OCI-LY3 (cell line): ENCODE results near the gene SULT2B1.
"Not testable (repeated sequence)": the region's sequence is repeated elsewhere in the genome, so short reads cannot be mapped to it uniquely, and the experiment has no call there.

Experiments used
- H2AFZ ChIP-seq: fragments of 200-600, 300-600 bp; shearing (Covaris generic); 2 replicates; pipeline ENCODE4 v1.6.0; 2014; ENCODE audit warnings: antibody characterized with exemption, low read depth, low read length
- H3K27ac ChIP-seq: fragments of 200-600, 300-600 bp; sonication (generic); 2 replicates; pipeline ENCODE4 v1.5.1; 2014; ENCODE audit warnings: mild to moderate bottlenecking, low read length, moderate library complexity, mixed read lengths
- H3K27me3 ChIP-seq: fragments of 200-600, 300-600 bp; sonication (generic); 2 replicates; pipeline ENCODE4 v1.6.1; 2014; ENCODE audit warnings: low read depth, low read length, mixed read lengths
- H3K36me3 ChIP-seq: fragments of 200-600, 300-600 bp; sonication (generic); replicated peaks from 2 replicates; pipeline ENCODE3; 2014; ENCODE audit warnings: low read depth, low read length, mixed read lengths
- H3K4me1 ChIP-seq: fragments of 300-600, 200-600 bp; sonication (generic); 2 replicates; pipeline ENCODE4 v1.6.1; 2014; ENCODE audit warnings: low read length, mixed read lengths
- H3K4me2 ChIP-seq: fragments of 200-600, 300-600 bp; sonication (generic); 2 replicates; pipeline ENCODE4 v1.6.1; 2014; ENCODE audit warnings: low read length, mixed read lengths
- H3K4me3 ChIP-seq: fragments of 300-600, 200-600 bp; sonication (generic); 2 replicates; pipeline ENCODE4 v1.5.1; 2014; ENCODE audit warnings: antibody characterized with exemption, mild to moderate bottlenecking, low read length, moderate library complexity
- H3K79me2 ChIP-seq: fragments of 300-600, 200-600 bp; shearing (Covaris generic); 2 replicates; pipeline ENCODE4 v1.6.1; 2014; ENCODE audit warnings: mild to moderate bottlenecking, low read length, mixed read lengths
- H3K9ac ChIP-seq: fragments of 300-600, 200-600 bp; shearing (Covaris generic); 2 replicates; pipeline ENCODE4 v1.6.0; 2014; ENCODE audit warnings: mild to moderate bottlenecking, low read length, moderate library complexity
- H3K9me3 ChIP-seq: fragments of 200-600, 300-600 bp; shearing (Covaris generic); 2 replicates; pipeline ENCODE4 v1.6.1; 2014; ENCODE audit warnings: low read length, mixed read lengths; ENCODE audit not compliant: insufficient read depth
- H4K20me1 ChIP-seq: fragments of 200-600, 300-600 bp; sonication (generic); 2 replicates; pipeline ENCODE4 v1.6.1; 2016; ENCODE audit warnings: low read length, mixed read lengths; ENCODE audit not compliant: insufficient read depth
- CTCF ChIP-seq: fragments of 200-600, 300-600 bp; sonication (generic); IDR thresholded peaks from 2 replicates; pipeline ENCODE4 v1.5.1; 2014; ENCODE audit warnings: antibody characterized with exemption, low read length, low read depth
- EZH2phosphoT487 ChIP-seq: fragments of 200-600 bp; shearing (Covaris generic); IDR thresholded peaks from 2 replicates; pipeline ENCODE4 v1.6.1; 2018; ENCODE audit warnings: antibody characterized with exemption, mixed run types, low read depth

SULT2B1 gene

GRCh38 chr19:48629599-48630295 lies 77.8 kb downstream of the SULT2B1 start:
- no peak overlapping the region for H3K27ac ChIP-seq
- H3K4me1 ChIP-seq = peaks cover 28% of the 10 kb centered on the region
- H3K4me3 ChIP-seq = no peak overlapping the region
- H3K79me2 ChIP-seq = peaks cover 23% of the 10 kb centered on the region
- no peak overlapping the region for H2AFZ ChIP-seq
- no peak overlapping the region for H3K9ac ChIP-seq
- H4K20me1 ChIP-seq = no peaks in the 10 kb centered on the region
- no peaks in the 10 kb centered on the region for H3K9me3 ChIP-seq
- no peaks in the 10 kb centered on the region for H3K27me3 ChIP-seq
- no peak overlapping the region for H3K4me2 ChIP-seq
- TF ChIP-seq EZH2phosphoT487 (no peak), CTCF (no peak)
- H3K36me3 ChIP-seq = peaks cover 23% of the 10 kb centered on the region

GRCh38 chr19:48630296-48631063 lies 78.5 kb downstream of the SULT2B1 start:
- no peaks in the 10 kb centered on the region for H3K27me3 ChIP-seq
- no peak overlapping the region for H3K9ac ChIP-seq
- no peaks in the 10 kb centered on the region for H3K9me3 ChIP-seq
- H4K20me1 ChIP-seq = no peaks in the 10 kb centered on the region
- no peak overlapping the region for H3K27ac ChIP-seq
- peaks cover 16% of the 10 kb centered on the region for H3K79me2 ChIP-seq
- no peak overlapping the region for H3K4me2 ChIP-seq
- peaks cover 23% of the 10 kb centered on the region for H3K36me3 ChIP-seq
- H3K4me1 ChIP-seq = peaks cover 26% of the 10 kb centered on the region
- H3K4me3 ChIP-seq = no peak overlapping the region
- no peak for TF ChIP-seq EZH2phosphoT487
- H2AFZ ChIP-seq = no peak overlapping the region

GRCh38 chr19:48631225-48631624 lies 79.3 kb downstream of the SULT2B1 start:
- H3K4me2 ChIP-seq = no peak overlapping the region
- H3K79me2 ChIP-seq = peaks cover 13% of the 10 kb centered on the region
- no peak for TF ChIP-seq EZH2phosphoT487
- TF ChIP-seq CTCF = no peak
- no peaks in the 10 kb centered on the region for H3K27me3 ChIP-seq
- H3K4me3 ChIP-seq = no peak overlapping the region
- no peak overlapping the region for H3K9ac ChIP-seq
- no peaks in the 10 kb centered on the region for H3K9me3 ChIP-seq
- no peak overlapping the region for H2AFZ ChIP-seq
- H3K36me3 ChIP-seq = peaks cover 19% of the 10 kb centered on the region
- no peak overlapping the region for H3K27ac ChIP-seq
- H4K20me1 ChIP-seq = no peaks in the 10 kb centered on the region
- H3K4me1 ChIP-seq = peaks cover 26% of the 10 kb centered on the region

- H3K9ac ChIP-seq = not testable (repeated sequence)
These were observed 80.3 kb downstream of the SULT2B1 start for GRCh38 chr19:48632286-48632685.

GRCh38 chr19:48632692-48633147 lies 80.7 kb downstream of the SULT2B1 start:
- peak overlapping the region; percentile 77; the same call in 1 of the 2 replicates for H3K4me3 ChIP-seq
- H3K36me3 ChIP-seq = peaks cover 18% of the 10 kb centered on the region
- H2AFZ ChIP-seq = no peak overlapping the region
- no peaks in the 10 kb centered on the region for H3K9me3 ChIP-seq
- H3K79me2 ChIP-seq = peaks cover 16% of the 10 kb centered on the region
- peaks cover 33% of the 10 kb centered on the region for H3K4me1 ChIP-seq
- H3K9ac ChIP-seq = no peak overlapping the region
- H3K27ac ChIP-seq = peak overlapping the region; percentile 76
- no peak for TF ChIP-seq EZH2phosphoT487
- TF ChIP-seq CTCF = no peak
- no peaks in the 10 kb centered on the region for H4K20me1 ChIP-seq
- H3K27me3 ChIP-seq = no peaks in the 10 kb centered on the region
- H3K4me2 ChIP-seq = peak overlapping the region; percentile 95

More at GRCh38 chr19:48632286-48632685, 80.3 kb downstream of the SULT2B1 start:
- H3K4me1 ChIP-seq = peaks cover 32% of the 10 kb centered on the region
- H3K27ac ChIP-seq = 0 out of 2 replicates have a peak overlapping the region, but pooled peaks have one; percentile 76
- H4K20me1 ChIP-seq, H3K4me2 ChIP-seq, H3K4me3 ChIP-seq, H3K27me3 ChIP-seq, H3K9me3 ChIP-seq, H2AFZ ChIP-seq: not testable (repeated sequence)
- H3K79me2 ChIP-seq = peaks cover 16% of the 10 kb centered on the region
- H3K36me3 ChIP-seq = peaks cover 18% of the 10 kb centered on the region
